GM21786 (cell line): ENCODE measurements around the gene HDHD5.

Experiments
- ATAC-seq: cut with Tn5 transposase; IDR thresholded peaks from one replicate; pipeline ENCODE4 v1.9.1; 2021; ENCODE audit not compliant: unreplicated experiment

Gene HDHD5

DNA sequence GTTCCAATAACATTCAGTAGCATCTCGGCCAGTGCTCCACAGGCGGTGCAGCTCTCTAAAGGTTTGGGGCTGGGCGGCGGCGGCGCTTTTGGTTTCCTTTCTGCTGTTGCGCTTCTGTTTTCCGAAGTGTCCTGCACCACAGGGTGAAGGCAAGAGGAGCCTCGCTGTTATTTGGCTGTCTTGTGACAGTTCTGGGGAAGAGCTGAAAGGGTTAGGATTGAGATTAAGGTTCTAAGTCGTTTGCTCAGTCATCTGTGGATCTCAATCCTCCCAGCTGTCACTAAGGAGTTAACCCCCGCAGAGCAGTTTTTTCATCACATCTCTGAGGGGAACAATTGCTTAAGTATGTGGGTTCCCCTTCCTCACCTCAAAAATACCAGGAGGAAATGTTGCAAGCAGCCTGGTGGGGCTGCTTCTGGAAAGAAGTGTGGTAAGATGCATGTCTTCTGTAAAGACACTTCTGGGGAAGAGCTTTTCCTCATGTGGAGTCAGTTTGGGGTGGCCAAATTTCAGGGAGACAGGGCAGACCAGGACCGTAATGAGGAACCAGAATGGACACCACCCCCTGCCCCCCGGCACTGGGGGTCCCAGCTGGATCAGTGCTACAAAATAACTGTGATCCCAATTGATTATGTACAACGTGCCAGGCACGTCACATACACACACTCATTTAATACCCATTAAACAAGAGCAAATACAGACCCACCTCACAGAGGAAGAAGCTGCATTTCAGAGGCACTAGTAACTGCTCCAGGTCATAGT is 52.1 kb downstream of the HDHD5 start:
- ATAC-seq = no peak

DNA sequence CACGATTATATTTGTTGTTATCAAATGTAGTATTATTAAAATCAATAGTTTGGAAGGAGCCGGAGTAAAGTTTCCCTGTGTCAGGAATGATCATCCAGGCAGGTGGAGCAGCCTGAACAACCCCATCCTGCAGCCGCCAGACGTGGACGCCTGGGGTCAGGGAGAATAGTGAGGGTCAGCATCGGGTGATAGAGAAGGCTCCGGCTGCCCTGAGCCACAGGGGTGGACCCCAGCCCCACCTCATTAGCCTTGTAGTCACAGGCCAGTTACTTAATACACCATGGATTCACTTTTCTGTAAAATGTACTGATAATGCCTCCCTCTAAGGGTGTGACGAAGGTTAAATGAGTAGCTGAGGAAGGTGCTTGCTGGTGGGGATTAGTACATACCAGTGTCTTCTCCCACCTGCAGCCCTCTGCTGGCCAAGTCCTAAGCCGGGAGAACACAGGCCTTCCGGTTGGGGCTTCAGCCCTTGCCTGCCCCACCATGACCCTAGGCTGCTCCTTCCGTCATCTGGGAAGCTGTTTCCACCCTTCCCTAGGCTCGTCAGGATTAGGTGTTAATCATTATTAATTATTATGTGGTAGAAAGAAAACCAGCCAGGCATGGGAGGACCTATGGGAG is 52.8 kb downstream of the HDHD5 start:
- ATAC-seq = no peak

GRCh38 chr22:17105143-17106129 is 53.6 kb downstream of the HDHD5 start:
- ATAC-seq = no peak

DNA sequence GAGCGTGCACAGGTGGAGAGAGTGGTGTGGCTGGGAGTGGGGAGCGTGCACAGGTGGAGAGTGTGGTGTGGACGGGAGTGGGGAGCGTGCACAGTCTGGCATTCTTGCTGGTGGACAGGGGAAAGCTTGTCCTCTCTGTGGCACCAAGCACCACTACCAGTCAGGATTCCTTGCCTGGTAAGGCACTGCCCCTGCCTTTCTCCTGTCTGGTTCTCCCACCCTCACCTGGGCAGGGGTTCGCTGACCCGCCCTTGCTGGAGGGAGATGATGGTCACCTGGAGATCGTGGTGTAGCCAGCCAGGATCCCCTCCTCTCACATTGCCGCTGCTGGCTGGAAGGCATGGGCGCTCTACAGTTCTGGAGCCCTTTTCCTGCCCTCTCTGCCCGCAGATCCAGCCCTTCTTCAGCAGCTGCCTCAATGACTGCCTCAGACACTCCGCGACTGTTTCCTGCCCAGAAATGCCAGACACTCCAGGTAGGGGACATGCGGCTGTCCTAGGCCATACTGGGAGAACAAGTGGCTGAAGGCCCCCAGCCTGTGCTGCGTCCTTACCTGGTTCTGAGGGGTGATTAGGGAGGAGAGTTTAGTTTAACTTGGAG is 54.6 kb downstream of the HDHD5 start:
- ATAC-seq = no peak

DNA sequence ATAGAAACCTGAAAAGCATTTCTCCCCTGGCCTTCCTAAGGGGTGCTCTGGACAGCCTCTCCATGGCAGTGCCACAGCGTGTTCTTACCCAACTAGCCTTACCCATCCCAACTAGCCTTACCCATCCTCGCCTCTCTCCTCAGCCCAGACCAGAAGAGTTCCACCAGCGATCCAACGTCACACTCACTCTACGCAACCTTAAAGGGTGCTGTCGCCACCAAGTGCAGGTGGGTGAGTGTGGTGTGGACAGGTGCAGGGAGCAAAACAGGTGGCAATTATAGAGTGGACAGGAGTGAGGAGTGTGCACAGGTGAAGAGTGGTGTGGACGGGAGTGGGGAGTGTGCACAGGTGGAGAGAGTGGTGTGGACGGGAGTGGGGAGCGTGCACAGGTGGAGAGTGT is 55.7 kb downstream of the HDHD5 start:
- no peak for ATAC-seq

GRCh38 chr22:17102297-17102667 is 56.8 kb downstream of the HDHD5 start:
- no peak for ATAC-seq

DNA sequence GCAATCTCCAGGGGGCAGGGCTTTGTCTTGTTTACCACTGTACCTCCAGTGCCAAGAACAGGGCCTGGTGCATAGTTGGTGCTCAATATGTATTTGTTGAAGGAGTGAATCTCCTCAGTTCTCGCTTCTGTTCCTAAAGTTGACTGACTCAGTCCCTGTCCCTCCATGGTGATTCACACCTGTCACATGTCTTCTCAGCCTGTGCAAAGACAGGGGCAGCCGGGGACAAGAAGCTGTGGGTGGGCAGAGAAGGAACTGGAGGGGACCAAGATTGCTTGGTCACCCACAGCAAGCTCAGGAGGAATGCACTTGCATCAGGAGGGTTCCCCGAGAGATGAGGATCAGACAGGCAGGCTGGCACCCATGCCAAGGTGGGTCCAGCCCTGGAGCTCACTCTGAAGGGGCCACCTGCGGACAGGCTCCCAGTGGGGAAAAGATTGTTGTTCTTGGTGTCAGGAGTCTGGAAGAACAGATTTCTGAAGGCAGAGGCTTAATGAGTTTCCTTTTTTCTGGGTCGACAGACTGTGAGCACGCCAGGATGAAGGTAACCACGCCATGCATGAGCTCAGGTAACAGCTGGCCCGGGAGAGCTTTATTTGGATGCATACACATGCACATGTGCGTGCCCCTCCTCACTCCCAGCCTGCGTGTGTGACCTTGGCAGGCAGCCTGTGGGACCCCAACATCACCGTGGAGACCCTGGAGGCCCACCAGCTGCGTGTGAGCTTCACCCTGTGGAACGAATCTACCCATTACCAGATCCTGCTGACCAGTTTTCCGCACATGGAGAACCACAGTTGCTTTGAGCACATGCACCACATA is 57.4 kb downstream of the HDHD5 start:
- ATAC-seq = no peak

GRCh38 chr22:17100621-17101020 is 58.5 kb downstream of the HDHD5 start:
- no peak for ATAC-seq

DNA sequence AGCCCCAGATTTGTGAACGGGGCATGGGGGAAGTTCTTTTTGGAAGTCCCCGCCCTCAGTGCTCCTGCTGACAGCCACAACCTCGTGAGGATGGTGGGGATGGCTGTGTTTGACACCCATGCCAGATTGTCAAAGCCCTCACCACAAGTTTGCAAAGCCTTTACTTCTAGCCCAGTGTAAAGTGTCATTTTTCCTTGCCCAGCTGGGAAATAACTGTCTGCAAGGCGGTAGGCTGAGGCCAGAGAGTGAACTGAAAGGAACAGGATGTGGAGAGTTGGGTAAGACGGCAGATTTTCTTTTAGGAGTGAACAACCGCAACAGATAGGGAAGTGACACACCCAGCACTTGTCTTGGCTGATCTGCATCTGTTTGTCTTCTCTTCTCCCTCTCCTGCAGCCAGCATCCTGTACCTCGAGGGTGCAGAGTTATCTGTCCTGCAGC is 60.7 kb downstream of the HDHD5 start:
- no peak for ATAC-seq

DNA sequence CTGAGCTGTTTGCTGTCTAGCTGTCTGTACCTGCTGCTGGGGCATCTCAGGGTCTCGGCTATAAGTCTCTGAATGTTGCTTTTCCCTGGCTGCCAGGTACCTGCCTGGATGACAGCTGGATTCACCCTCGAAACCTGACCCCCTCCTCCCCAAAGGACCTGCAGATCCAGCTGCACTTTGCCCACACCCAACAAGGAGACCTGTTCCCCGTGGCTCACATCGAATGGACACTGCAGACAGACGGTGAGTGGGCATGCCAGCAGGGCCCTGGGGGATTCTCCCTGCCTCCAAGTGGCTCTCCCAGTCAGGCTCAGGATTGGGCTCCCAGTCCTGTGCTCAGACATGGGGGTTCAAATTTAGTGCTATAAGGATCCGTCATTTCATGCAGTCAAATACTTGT is 61.4 kb downstream of the HDHD5 start:
- ATAC-seq = no peak

DNA sequence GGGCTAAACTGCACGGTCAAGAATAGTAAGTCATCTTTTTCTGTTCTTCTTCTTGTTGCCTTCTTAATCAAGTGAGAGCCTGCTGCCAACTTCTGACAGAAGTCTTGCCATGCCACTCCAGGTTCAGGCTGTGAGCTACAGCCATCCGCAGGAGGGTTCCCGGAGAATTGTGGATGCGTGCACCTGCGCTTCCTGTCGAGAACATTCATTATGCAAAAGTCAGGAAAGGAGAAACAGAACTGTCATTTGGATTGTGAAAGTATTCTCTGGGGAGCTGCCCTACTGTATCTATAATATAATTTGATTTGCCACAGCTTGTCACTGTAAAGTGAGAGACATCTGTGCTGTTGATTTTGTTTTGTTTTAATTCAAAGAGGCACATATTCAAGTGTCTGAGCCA is 62.0 kb downstream of the HDHD5 start:
- ATAC-seq = no peak

DNA sequence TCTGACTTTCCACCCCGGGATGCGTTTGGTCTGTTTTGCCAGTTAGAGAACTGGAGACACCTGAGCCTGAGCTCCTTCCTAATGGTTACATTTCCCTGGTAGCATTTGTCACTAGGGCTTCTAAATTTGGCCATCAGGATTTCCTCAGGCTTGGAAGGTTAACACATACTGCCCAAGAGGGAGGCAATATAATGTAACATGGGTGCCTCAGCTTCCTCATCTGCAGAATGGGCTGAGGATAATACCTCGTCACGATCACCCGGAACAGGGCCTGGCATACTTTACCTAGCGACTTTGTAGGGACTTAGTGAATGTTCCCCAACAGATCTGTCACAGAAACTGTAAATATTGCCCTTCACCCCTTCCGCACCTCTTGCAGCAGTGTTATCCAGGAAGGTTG is 63.0 kb downstream of the HDHD5 start:
- ATAC-seq = no peak

GRCh38 chr22:17095538-17095937 is 63.5 kb downstream of the HDHD5 start:
- ATAC-seq = no peak

DNA sequence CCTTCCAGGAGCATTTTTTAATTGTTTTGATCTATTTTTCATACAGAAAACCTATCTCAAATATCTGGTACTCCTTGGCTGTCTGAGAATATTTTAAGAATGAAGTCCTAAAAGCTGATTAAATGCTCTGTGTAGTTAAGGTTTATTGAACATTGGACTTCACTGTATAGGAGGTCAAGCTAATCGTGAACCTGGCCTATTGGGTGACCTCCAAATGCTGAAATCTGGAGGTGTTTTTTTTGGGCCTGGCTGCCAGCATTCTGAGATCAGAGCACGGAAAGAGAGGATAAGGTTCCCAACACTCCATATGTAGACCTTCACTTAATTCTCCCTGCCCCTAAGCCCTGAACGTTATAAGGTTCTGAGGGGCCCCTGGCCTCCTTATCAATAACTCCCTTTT is 66.0 kb downstream of the HDHD5 start:
- ATAC-seq = no peak

DNA sequence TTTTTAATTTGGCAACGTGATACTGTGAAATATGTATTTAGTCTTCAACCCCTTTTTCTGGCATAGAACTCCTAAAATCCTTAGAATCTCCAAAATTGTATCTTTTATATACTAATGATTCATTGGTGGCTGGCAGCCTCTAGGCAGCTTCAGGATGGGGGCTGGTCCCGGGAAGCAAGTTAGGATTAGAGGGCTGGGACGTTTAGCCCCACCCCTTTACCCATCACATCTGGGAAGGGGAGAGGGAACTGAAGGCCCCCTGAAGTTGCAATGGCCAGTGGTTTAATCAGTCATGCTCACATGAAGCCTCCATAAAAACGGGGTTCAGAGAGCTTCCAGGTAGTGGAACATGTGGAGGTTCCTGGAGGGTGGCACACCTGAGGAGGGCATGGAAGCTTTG is 67.2 kb downstream of the HDHD5 start:
- ATAC-seq = no peak

DNA sequence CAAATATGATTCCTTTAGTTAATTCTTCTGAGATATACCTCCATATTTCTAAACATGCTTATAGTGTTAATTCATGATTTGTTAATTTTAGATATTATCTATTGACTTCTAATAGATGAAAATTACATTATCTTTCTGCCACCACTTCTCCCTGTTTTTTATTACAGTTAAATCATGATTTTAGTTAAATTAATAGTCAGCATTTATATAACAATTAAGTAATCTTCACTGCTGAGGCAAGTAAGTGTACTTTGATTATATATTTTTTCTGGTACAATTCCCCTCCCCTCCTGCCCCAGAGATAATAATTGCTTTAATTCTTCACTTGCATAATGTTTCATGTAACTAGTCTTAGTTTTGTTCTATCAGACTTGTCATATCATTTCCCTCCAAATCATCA is 68.5 kb downstream of the HDHD5 start:
- no peak for ATAC-seq
